DND-41 (cell line): ENCODE data around the gene UBASH3B.
"Not testable (repeated sequence)": the region's sequence is repeated elsewhere in the genome, so short reads cannot be mapped to it uniquely, and the experiment has no call there.

Experiments
- ATAC-seq: fragments of 200-7000 bp; cut with Tn5 transposase; 3 replicates; pipeline ENCODE4 v1.9.1; 2021; ENCODE audit warnings: low read depth; ENCODE audit not compliant: insufficient read depth
- DNase-seq: peaks from one replicate; pipeline ENCODE4 v3.0.0-alpha.2; 2020
- H2AFZ ChIP-seq: 2 replicates; pipeline ENCODE4 v1.6.0; 2012; ENCODE audit warnings: low read depth, low read length
- H3K27ac ChIP-seq: 2 replicates; pipeline ENCODE4 v1.5.1; 2012; ENCODE audit warnings: low read length, inconsistent platforms
- H3K27me3 ChIP-seq: fragments of 200-600 bp; sonication (generic); 2 replicates; pipeline ENCODE4 v1.6.0; 2012; ENCODE audit warnings: low read length, mild to moderate bottlenecking, inconsistent platforms; ENCODE audit not compliant: insufficient read depth, poor library complexity
- H3K36me3 ChIP-seq: 2 replicates; pipeline ENCODE4 v1.5.1; 2012; ENCODE audit warnings: low read length, inconsistent platforms; ENCODE audit not compliant: insufficient read depth
- H3K4me1 ChIP-seq: 2 replicates; pipeline ENCODE4 v1.5.1; 2012; ENCODE audit warnings: mild to moderate bottlenecking, low read length; ENCODE audit not compliant: insufficient read depth
- H3K4me2 ChIP-seq: 2 replicates; pipeline ENCODE4 v1.6.0; 2012; ENCODE audit warnings: mild to moderate bottlenecking, moderate library complexity, low read length, inconsistent platforms; ENCODE audit not compliant: insufficient read depth
- H3K4me3 ChIP-seq, 2 experiments: fragments of 200-600 bp in 1 of 2; shearing (Covaris generic) in 1 of 2; 2 replicates each; pipeline ENCODE4 v1.5.1; 2012 to 2016; ENCODE audit warnings: inconsistent platforms in 2 of 2, low read length in 2 of 2, mild to moderate bottlenecking in 2 of 2, low read depth in 1 of 2, moderate library complexity in 1 of 2
- H3K79me2 ChIP-seq: 2 replicates; pipeline ENCODE4 v1.6.0; 2012; ENCODE audit warnings: low read length, inconsistent platforms; ENCODE audit not compliant: insufficient read depth
- H3K9ac ChIP-seq: 2 replicates; pipeline ENCODE4 v1.6.0; 2012; ENCODE audit warnings: low read depth, mild to moderate bottlenecking, inconsistent platforms, low read length, moderate library complexity
- H3K9me3 ChIP-seq: 2 replicates; pipeline ENCODE4 v1.5.1; 2012; ENCODE audit warnings: low read length, moderate library complexity, mild to moderate bottlenecking, inconsistent platforms; ENCODE audit not compliant: insufficient read depth, severe bottlenecking
- H4K20me1 ChIP-seq: 2 replicates; pipeline ENCODE4 v1.6.0; 2012; ENCODE audit warnings: low read length; ENCODE audit not compliant: insufficient read depth
- EZH2 ChIP-seq: IDR thresholded peaks from 3 replicates; pipeline ENCODE4 v1.6.1; 2012; ENCODE audit warnings: borderline replicate concordance, low read depth, mild to moderate bottlenecking, moderate library complexity, low read length, inconsistent platforms; ENCODE audit not compliant: severe bottlenecking
- TF ChIP-seq, protein P1 (sequence below): IDR thresholded peaks from 2 replicates; pipeline ENCODE4 v1.5.1; 2012; ENCODE audit warnings: borderline replicate concordance, low read length, moderate library complexity, mild to moderate bottlenecking; ENCODE audit not compliant: poor library complexity, severe bottlenecking; ENCODE audit errors: extremely low read depth

UBASH3B gene, protein sequence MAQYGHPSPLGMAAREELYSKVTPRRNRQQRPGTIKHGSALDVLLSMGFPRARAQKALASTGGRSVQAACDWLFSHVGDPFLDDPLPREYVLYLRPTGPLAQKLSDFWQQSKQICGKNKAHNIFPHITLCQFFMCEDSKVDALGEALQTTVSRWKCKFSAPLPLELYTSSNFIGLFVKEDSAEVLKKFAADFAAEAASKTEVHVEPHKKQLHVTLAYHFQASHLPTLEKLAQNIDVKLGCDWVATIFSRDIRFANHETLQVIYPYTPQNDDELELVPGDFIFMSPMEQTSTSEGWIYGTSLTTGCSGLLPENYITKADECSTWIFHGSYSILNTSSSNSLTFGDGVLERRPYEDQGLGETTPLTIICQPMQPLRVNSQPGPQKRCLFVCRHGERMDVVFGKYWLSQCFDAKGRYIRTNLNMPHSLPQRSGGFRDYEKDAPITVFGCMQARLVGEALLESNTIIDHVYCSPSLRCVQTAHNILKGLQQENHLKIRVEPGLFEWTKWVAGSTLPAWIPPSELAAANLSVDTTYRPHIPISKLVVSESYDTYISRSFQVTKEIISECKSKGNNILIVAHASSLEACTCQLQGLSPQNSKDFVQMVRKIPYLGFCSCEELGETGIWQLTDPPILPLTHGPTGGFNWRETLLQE

DNA sequence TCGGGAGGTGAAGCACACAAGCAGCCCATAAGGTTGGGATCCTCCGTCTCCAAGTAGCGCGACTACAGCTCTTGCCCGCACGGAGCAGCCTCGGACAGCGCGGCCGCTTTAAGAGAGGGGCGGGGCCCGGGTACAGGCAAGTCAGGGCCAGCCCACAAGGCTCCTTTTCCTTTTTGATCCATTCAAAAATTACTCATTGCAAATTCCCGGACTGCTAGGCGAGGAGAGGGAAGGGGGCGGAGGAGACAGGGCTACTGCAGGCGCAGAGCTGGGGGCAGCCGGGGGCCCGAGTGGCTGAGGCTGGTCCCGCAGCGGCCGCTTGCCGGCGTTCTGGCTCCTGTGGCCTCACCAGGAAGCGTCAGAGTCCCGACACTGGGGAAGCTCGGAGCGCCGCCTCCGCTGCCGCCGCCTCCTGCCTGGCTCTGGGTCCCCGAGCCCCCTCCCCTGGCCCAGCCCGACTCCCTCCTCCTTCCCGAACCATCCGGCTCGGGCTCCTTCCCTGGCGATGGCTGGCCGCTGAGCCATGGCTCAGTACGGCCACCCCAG lies at the start of gene UBASH3B:
Gene UBASH3B (plus strand): TSS at position 196 of the 546 bp plus-strand sequence. CDS start 328 bp downstream, at position 524.
- TF ChIP-seq, protein P1, sequence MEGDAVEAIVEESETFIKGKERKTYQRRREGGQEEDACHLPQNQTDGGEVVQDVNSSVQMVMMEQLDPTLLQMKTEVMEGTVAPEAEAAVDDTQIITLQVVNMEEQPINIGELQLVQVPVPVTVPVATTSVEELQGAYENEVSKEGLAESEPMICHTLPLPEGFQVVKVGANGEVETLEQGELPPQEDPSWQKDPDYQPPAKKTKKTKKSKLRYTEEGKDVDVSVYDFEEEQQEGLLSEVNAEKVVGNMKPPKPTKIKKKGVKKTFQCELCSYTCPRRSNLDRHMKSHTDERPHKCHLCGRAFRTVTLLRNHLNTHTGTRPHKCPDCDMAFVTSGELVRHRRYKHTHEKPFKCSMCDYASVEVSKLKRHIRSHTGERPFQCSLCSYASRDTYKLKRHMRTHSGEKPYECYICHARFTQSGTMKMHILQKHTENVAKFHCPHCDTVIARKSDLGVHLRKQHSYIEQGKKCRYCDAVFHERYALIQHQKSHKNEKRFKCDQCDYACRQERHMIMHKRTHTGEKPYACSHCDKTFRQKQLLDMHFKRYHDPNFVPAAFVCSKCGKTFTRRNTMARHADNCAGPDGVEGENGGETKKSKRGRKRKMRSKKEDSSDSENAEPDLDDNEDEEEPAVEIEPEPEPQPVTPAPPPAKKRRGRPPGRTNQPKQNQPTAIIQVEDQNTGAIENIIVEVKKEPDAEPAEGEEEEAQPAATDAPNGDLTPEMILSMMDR: peak; percentile 24
- no peak for TF ChIP-seq EZH2
- H3K4me2 ChIP-seq: peak within 1 kb of the TSS; percentile 89
- DNase-seq: peak; percentile 77
- H3K4me1 ChIP-seq: peaks cover 47% of the 10 kb centered on the region
- peak; percentile 78 for ATAC-seq
- no peaks in the 10 kb centered on the region for H3K9me3 ChIP-seq
- H2AFZ ChIP-seq: peak within 1 kb of the TSS; percentile 70
- peaks cover 30% of the 10 kb centered on the region for H4K20me1 ChIP-seq
- peak within 1 kb of the TSS; percentile 97 for H3K9ac ChIP-seq
- no peaks in the 10 kb centered on the region for H3K27me3 ChIP-seq
- peaks cover 26% of the 10 kb centered on the region for H3K36me3 ChIP-seq
- peak within 1 kb of the TSS; percentile 77 to 97 for H3K4me3 ChIP-seq
- peak within 1 kb of the TSS; percentile 94 for H3K27ac ChIP-seq
- peaks cover 55% of the 10 kb centered on the region for H3K79me2 ChIP-seq

DNA sequence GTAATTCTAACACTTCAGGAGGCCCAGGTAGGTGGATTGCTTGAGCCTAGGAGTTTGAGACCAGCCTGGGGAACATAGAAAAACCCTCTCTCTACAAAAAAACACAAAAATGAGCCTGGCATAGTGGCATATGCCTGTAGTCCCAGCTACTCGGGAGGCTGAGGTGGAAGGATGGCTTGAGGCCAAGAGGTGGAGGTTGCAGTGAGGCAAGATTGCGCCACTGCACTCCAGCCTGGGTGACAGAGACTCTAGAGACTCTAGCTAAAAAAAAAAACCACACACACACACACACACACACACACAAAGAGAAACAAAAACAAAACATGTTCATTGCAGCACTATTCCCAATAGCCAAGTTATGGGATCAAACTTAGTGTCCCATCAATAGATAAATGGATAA lies 48.4 kb upstream of the UBASH3B start:
- not testable (repeated sequence) for DNase-seq, H3K9me3 ChIP-seq, H3K9ac ChIP-seq, H2AFZ ChIP-seq, H3K4me3 ChIP-seq, H3K36me3 ChIP-seq, H4K20me1 ChIP-seq, H3K4me2 ChIP-seq, H3K79me2 ChIP-seq, ATAC-seq, H3K4me1 ChIP-seq, H3K27me3 ChIP-seq, H3K27ac ChIP-seq

DNA sequence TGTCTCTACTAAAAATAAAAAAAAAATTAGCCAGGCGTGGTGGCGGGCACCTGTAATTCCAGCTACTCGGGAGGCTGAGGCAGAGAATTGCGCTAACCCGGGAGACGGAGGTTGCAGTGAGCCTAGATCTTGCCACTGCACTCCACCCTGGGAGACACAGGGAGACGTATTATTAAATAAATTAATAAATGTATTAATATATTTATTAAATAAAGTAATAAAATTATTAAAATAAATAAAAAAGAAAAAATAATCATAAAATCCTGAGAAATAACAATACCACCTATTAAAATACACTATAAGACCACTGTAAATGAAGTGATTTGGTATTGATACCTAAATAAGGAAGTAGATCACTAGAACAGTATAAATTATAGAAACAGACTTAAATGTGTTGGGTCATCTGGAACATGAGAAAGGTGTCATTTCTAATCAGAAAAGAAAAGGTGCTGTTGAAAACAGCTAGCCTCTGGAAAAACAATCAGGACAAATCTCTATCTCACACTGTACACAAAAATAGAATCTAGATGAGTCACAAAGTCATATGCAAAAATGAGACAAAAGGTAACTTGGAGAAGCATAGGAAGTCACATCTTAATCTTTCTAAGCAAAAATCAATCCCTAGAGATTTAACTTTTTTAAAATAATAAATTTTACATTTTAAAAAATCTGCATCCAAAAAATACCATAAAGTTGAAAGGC lies 43.2 kb upstream of the UBASH3B start:
- H2AFZ ChIP-seq: no peak overlapping the region
- H4K20me1 ChIP-seq: no peaks in the 10 kb centered on the region
- no peak overlapping the region for H3K27ac ChIP-seq
- no peaks in the 10 kb centered on the region for H3K9me3 ChIP-seq
- H3K27me3 ChIP-seq: no peaks in the 10 kb centered on the region
- no peak overlapping the region for H3K4me2 ChIP-seq
- H3K36me3 ChIP-seq: no peaks in the 10 kb centered on the region
- no peaks in the 10 kb centered on the region for H3K4me1 ChIP-seq
- no peak for DNase-seq
- TF ChIP-seq, protein P1: no peak
- TF ChIP-seq EZH2: no peak
- no peak overlapping the region for H3K4me3 ChIP-seq
- no peak for ATAC-seq
- no peak overlapping the region for H3K9ac ChIP-seq
- no peaks in the 10 kb centered on the region for H3K79me2 ChIP-seq
